ENCODE results near the gene MYH7.

MYH7 gene

GRCh38 chr14:23385244-23385641 lies 50.2 kb downstream of the MYH7 start:
- DNase-seq (ENCODE audit: low read depth), result no peak
- no peak for TF ChIP-seq CTCF (conservative IDR thresholded peaks at IDR 0.05; ENCODE audit: low read depth, low read length)
- no peak overlapping the region for H3K4me3 ChIP-seq (ENCODE audit: low read length)

GRCh38 chr14:23384364-23385080 lies 50.9 kb downstream of the MYH7 start:
- no peak for DNase-seq (ENCODE audit: low read depth)
- no peak overlapping the region for H3K4me3 ChIP-seq (ENCODE audit: low read length)
- TF ChIP-seq CTCF (conservative IDR thresholded peaks at IDR 0.05; ENCODE audit: low read depth, low read length), result no peak

- no peak for TF ChIP-seq CTCF (conservative IDR thresholded peaks at IDR 0.05; ENCODE audit: low read depth, low read length)
- DNase-seq (ENCODE audit: low read depth), result no peak
- H3K4me3 ChIP-seq (ENCODE audit: low read length), result no peak overlapping the region
Observed at GRCh38 chr14:23382731-23383440, 52.6 kb downstream of the MYH7 start.

GRCh38 chr14:23382276-23382675 lies 53.2 kb downstream of the MYH7 start:
- TF ChIP-seq CTCF (conservative IDR thresholded peaks at IDR 0.05; ENCODE audit: low read depth, low read length), result no peak
- no peak overlapping the region for H3K4me3 ChIP-seq (ENCODE audit: low read length)
- DNase-seq (ENCODE audit: low read depth), result no peak

- no peak for TF ChIP-seq CTCF (conservative IDR thresholded peaks at IDR 0.05; ENCODE audit: low read depth, low read length)
- no peak overlapping the region for H3K4me3 ChIP-seq (ENCODE audit: low read length)
- DNase-seq (ENCODE audit: low read depth), result no peak
Observed at GRCh38 chr14:23381871-23382270, 53.6 kb downstream of the MYH7 start.

- no peak overlapping the region for H3K4me3 ChIP-seq (ENCODE audit: low read length)
- no peak for TF ChIP-seq CTCF (conservative IDR thresholded peaks at IDR 0.05; ENCODE audit: low read depth, low read length)
- no peak for DNase-seq (ENCODE audit: low read depth)
Observed at GRCh38 chr14:23380976-23381375, 54.5 kb downstream of the MYH7 start.

Data from retinal pigment epithelial cell (primary cell).